ENCODE results near the gene GNAI2. TPM values are rescaled to one million over a fixed set of nuclear protein-coding genes. Genes with fewer than 3 reads are reported as not detected.

Gene GNAI2
- total and polyA plus RNA-seq, 2 donors (not counting 3 experiments of a cell fraction or from before 2014, with no cell fraction given): 767 to 1,875 TPM

DNA sequence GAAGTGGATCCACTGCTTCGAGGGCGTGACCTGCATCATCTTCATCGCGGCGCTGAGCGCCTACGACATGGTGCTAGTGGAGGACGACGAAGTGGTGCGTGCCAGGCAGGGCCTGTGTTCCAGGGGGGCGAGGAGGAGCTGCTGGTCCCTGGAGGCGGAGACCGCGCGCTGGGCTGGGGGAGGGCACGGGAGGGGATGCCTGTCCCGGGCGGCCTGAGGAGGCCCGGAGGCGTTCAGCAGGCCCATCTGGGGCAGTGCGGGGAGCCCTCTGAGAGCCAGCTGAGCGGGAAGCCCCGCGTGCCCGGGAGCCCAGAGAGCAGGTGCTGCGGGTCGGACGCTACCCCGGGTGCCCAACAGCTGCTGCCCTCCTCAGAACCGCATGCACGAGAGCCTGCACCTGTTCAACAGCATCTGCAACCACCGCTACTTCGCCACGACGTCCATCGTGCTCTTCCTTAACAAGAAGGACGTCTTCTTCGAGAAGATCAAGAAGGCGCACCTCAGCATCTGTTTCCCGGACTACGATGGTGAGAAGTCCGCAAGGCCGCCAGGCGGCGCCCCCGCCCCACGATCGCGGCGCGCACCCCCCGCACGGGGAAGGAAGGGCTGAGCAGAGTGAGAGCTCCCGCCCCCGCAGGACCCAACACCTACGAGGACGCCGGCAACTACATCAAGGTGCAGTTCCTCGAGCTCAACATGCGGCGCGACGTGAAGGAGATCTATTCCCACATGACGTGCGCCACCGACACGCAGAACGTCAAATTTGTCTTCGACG lies 41.7 kb upstream of the GNAI2 start:
- no peaks in the 10 kb centered on the region for H3K9me3 ChIP-seq (replicated peaks; ENCODE audit: control insufficient read depth, insufficient read depth, low read length)
- H3K36me3 ChIP-seq (ENCODE audit: control insufficient read depth in 2 of 2, extremely low read depth in 1 of 2, insufficient read depth in 2 of 2, low read length in 2 of 2): no peaks in the 10 kb centered on the region
- peaks cover 11 to 13% of the 10 kb centered on the region in 2 experiments for H3K27me3 ChIP-seq (ENCODE audit: control insufficient read depth in 2 of 2, insufficient read depth in 2 of 2, low read length in 2 of 2)
- no peak for TF ChIP-seq GATA2 (IDR thresholded peaks at IDR 0.05; ENCODE audit: insufficient read depth, insufficient read length, low read depth, low read length)
- TF ChIP-seq JUN (IDR thresholded peaks at IDR 0.05; ENCODE audit: borderline replicate concordance, insufficient read depth, insufficient read length, low read depth): no peak
- peak; percentile 45 for TF ChIP-seq EZH2 (IDR thresholded peaks at IDR 0.05; ENCODE audit: borderline replicate concordance, low read depth, low read length, severe bottlenecking)
- no peak for TF ChIP-seq POLR2A (IDR thresholded peaks at IDR 0.05; ENCODE audit: low read depth, low read length)
- TF ChIP-seq, protein P1, sequence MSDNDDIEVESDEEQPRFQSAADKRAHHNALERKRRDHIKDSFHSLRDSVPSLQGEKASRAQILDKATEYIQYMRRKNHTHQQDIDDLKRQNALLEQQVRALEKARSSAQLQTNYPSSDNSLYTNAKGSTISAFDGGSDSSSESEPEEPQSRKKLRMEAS (IDR thresholded peaks at IDR 0.05; ENCODE audit: insufficient read depth, insufficient read length): no peak
- no peak for TF ChIP-seq FOS (IDR thresholded peaks at IDR 0.05; ENCODE audit: borderline replicate concordance, insufficient read depth, low read length)
- TF ChIP-seq, protein P2, sequence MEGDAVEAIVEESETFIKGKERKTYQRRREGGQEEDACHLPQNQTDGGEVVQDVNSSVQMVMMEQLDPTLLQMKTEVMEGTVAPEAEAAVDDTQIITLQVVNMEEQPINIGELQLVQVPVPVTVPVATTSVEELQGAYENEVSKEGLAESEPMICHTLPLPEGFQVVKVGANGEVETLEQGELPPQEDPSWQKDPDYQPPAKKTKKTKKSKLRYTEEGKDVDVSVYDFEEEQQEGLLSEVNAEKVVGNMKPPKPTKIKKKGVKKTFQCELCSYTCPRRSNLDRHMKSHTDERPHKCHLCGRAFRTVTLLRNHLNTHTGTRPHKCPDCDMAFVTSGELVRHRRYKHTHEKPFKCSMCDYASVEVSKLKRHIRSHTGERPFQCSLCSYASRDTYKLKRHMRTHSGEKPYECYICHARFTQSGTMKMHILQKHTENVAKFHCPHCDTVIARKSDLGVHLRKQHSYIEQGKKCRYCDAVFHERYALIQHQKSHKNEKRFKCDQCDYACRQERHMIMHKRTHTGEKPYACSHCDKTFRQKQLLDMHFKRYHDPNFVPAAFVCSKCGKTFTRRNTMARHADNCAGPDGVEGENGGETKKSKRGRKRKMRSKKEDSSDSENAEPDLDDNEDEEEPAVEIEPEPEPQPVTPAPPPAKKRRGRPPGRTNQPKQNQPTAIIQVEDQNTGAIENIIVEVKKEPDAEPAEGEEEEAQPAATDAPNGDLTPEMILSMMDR (IDR thresholded peaks at IDR 0.05; ENCODE audit: extremely low read depth in 1 of 2, insufficient read depth in 1 of 2, low read depth in 1 of 2, low read length in 2 of 2): peak; percentile 80 to 94
- no peak for TF ChIP-seq MYC (IDR thresholded peaks at IDR 0.05; ENCODE audit: low read depth, low read length)
- TF ChIP-seq POLR2AphosphoS5 (IDR thresholded peaks at IDR 0.05; ENCODE audit: insufficient read depth, low read depth, low read length): no peak
- POLR2A ChIA-PET: interaction anchor here (1.6 kb wide), 1 partner anchor 31 kb away, joined by 7 read pairs; no protein-coding TSS in a partner anchor
- H4K20me1 ChIP-seq (replicated peaks; ENCODE audit: control insufficient read depth, extremely low read depth, insufficient read depth, low read length): no peaks in the 10 kb centered on the region
- H3K4me3 ChIP-seq (replicated peaks in 1 of 3; ENCODE audit: insufficient read depth in 1 of 3, low read depth in 1 of 3, low read length in 3 of 3): no peak overlapping the region
- H3K9ac ChIP-seq (replicated peaks; ENCODE audit: extremely low read depth, insufficient read depth, low read length): no peak overlapping the region
- dilution Hi-C loops (cut with MboI; ENCODE audit: extremely low pct_ligation_motif_present, low sequenced_read_pairs): no loop called here
- H3K4me1 ChIP-seq (ENCODE audit: control insufficient read depth, extremely low read depth, insufficient read depth, low read length): peaks cover 5% of the 10 kb centered on the region
- no peak overlapping the region for H3K27ac ChIP-seq (ENCODE audit: insufficient read depth, low read depth, low read length)
- CTCF ChIA-PET: interaction anchor here (0.6 to 12.0 kb wide), 30 partner anchors 10 to 348 kb away, joined by 3 to 314 read pairs (median 9); partner anchors contain the start of genes GNAI2, HYAL2, SEMA3B and SLC38A3
- peak overlapping the region; percentile 11 for H2AFZ ChIP-seq (ENCODE audit: low read depth, low read length)
- BruUV-seq (replicated peaks): no TSS peak
- no peak overlapping the region for H3K4me2 ChIP-seq (ENCODE audit: insufficient read depth, low read length)
- no peaks in the 10 kb centered on the region for H3K79me2 ChIP-seq (ENCODE audit: control insufficient read depth, insufficient read depth, low read length)
- intact Hi-C loops (cut with micrococcal nuclease): loop anchor here (1.0 to 5.0 kb wide), 3 partner anchors 32 to 348 kb away; no protein-coding TSS in a partner anchor
- DNase-seq (ENCODE audit: low read depth, low spot score) (peak; percentile 71), FAIRE-seq (peak; percentile 86)
- no peaks in the 10 kb centered on the region for H3K9me1 ChIP-seq (replicated peaks; ENCODE audit: control insufficient read depth, extremely low read depth, insufficient read depth, low read length)

Measured in endothelial cell of umbilical vein (primary cell).